Mesodermal cell (in vitro differentiated cells): ENCODE results near the gene INPP4B.

ENCODE experiments used
- H3K27ac ChIP-seq: 2 replicates; pipeline ENCODE4 v1.7.0; 2013; ENCODE audit warnings: mild to moderate bottlenecking, low read depth, low read length, moderate library complexity; ENCODE audit not compliant: severe bottlenecking
- H3K36me3 ChIP-seq: 2 replicates; pipeline ENCODE4 v1.7.1; 2013; ENCODE audit warnings: mild to moderate bottlenecking, low read length, moderate library complexity; ENCODE audit not compliant: control insufficient read depth, insufficient read depth
- H3K4me1 ChIP-seq: one replicate; pipeline ENCODE4 v1.7.1; 2013; ENCODE audit warnings: mild to moderate bottlenecking, low read length; ENCODE audit not compliant: insufficient read depth, control insufficient read depth, poor library complexity, severe bottlenecking
- H3K4me3 ChIP-seq: 2 replicates; pipeline ENCODE4 v1.7.0; 2013; ENCODE audit warnings: low read length, control low read depth, mild to moderate bottlenecking; ENCODE audit not compliant: insufficient read depth, poor library complexity, severe bottlenecking; ENCODE audit errors: extremely low read depth
- H3K9me3 ChIP-seq: 2 replicates; pipeline ENCODE4 v1.7.1; 2013; ENCODE audit warnings: mild to moderate bottlenecking, low read length, moderate library complexity; ENCODE audit not compliant: control insufficient read depth
- WGBS, 2 experiments: methylation state at CpG; one replicate each; pipeline ENCODE4 v1.1.5; 2013; ENCODE audit warnings: missing lambda C conversion rate in 2 of 2; ENCODE audit not compliant: insufficient coverage in 2 of 2; 5-methylcytosine and 5-hydroxymethylcytosine counted together

The INPP4B gene

DNA sequence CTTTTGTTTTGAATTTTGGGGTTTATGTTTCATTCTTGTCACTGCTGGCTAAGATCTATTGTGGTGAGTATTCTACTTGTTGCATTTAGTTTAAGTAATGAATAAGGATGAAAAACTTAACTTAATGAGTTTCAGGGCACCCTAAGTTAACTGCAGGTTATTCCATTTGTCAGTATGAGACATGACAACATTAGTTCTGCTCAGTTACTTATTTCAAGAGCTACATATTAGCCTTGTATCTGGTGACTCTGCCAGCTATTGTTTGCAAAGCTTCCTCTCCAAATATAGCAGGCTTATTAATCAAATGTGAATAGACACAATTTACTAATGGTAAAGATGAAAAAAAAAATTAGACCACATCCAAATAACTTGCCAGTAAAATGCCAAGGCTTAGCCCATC, 642.6 kb downstream of the INPP4B start:
- H3K4me3 ChIP-seq = no peak overlapping the region
- no peaks in the 10 kb centered on the region for H3K36me3 ChIP-seq
- no peaks in the 10 kb centered on the region for H3K9me3 ChIP-seq
- no peak overlapping the region for H3K27ac ChIP-seq
- H3K4me1 ChIP-seq = no peaks in the 10 kb centered on the region

DNA sequence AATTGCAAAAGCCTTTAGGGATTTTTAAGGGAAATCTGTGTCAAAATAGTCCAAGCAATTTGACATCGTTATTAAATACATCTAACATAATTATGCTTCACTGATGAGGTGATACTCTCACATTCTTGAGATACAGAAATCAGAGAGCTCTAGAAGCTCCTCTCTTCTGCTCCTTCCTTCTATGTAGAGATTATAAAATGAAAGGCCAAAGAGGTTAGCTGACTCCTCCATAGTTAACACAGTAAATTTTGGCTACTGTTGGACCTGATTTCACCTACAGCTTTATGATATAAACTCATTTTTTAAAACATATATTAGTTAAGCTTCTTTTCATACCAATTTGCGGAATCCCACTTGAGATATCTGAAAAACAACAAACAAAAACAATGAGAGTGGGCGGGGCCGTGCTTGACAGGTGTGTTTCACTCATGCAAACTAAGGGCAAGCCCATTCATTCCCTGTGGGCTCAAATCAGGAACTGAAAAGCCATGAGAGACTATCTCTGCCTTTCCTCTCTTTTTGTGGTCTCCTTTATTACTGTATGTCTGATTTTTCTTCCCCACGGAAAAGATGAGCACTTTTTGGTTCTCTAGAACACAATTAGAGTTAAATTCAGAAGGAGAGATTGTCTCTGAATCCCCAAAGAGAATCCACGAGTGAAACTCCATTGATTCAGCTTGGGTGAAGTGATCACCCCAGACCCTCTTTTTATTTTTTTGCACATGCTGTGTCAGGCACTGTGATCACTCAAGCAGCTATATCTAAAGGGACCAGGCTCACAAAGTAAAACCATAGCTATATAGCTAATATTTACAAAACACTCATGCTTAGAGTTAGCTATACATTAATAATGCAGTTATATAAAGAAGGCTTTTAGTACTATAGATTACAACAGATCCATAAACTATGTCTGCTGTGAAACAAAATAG, 643.4 kb downstream of the INPP4B start:
- H3K4me3 ChIP-seq = no peak overlapping the region
- WGBS, 2 experiments = 62 to 93% methylated on average over 2 to 5 of the region's 6 CpGs
- H3K9me3 ChIP-seq = no peaks in the 10 kb centered on the region
- H3K36me3 ChIP-seq = no peaks in the 10 kb centered on the region
- H3K27ac ChIP-seq = no peak overlapping the region
- H3K4me1 ChIP-seq = no peaks in the 10 kb centered on the region

DNA sequence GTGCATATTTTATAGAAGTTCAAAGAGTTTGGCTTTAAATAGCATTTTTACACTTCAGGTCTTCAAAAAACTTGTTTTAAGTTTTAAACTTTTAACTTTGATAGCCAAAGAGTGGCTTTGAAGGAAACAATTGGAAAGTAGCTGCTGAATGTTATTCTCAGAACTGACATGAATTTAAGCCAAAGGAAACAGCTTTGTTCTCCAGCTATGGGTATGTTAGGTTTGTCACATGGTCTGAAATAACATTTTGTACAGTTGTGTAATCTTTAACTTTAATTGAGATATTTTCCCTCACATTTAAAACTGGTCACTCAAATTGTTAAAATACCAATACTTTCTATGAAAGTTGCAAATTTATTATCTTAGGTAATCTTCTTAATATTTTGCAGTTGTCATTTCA, 645.1 kb downstream of the INPP4B start:
- no peaks in the 10 kb centered on the region for H3K4me1 ChIP-seq
- no peaks in the 10 kb centered on the region for H3K9me3 ChIP-seq
- H3K4me3 ChIP-seq = no peak overlapping the region
- no peaks in the 10 kb centered on the region for H3K36me3 ChIP-seq
- no peak overlapping the region for H3K27ac ChIP-seq

GRCh38 chr4:142194905-142195304, 651.2 kb downstream of the INPP4B start:
- H3K4me3 ChIP-seq = no peak overlapping the region
- 64% methylated on average over 2 of the region's 2 CpGs; no CpG with 5 or more reads in 1 of the 2 experiments for WGBS, 2 experiments
- H3K9me3 ChIP-seq = no peaks in the 10 kb centered on the region
- H3K36me3 ChIP-seq = no peaks in the 10 kb centered on the region
- no peak overlapping the region for H3K27ac ChIP-seq
- no peaks in the 10 kb centered on the region for H3K4me1 ChIP-seq

- Histone ChIP-seq H3K36me3 (no peaks in the 10 kb centered on the region), H3K4me1 (no peaks in the 10 kb centered on the region), H3K9me3 (no peaks in the 10 kb centered on the region), H3K27ac (no peak overlapping the region), H3K4me3 (no peak overlapping the region)
- no CpG with 5 or more reads among the region's 3 CpGs for WGBS, 2 experiments
Observed at GRCh38 chr4:142191901-142192300, 654.2 kb downstream of the INPP4B start.

- Histone ChIP-seq H3K27ac (no peak overlapping the region), H3K9me3 (no peaks in the 10 kb centered on the region), H3K4me1 (no peaks in the 10 kb centered on the region), H3K36me3 (no peaks in the 10 kb centered on the region), H3K4me3 (no peak overlapping the region)
- WGBS, 2 experiments = 100% methylated on average over 1 to 2 of the region's 3 CpGs
Observed at GRCh38 chr4:142181021-142181420, 665.1 kb downstream of the INPP4B start.

- Histone ChIP-seq H3K9me3 (no peaks in the 10 kb centered on the region), H3K27ac (no peak overlapping the region), H3K36me3 (no peaks in the 10 kb centered on the region), H3K4me3 (no peak overlapping the region), H3K4me1 (no peaks in the 10 kb centered on the region)
Observed at GRCh38 chr4:142169216-142169615, 676.9 kb downstream of the INPP4B start.

GRCh38 chr4:142168181-142168580, 677.9 kb downstream of the INPP4B start:
- H3K9me3 ChIP-seq = no peaks in the 10 kb centered on the region
- H3K4me1 ChIP-seq = no peaks in the 10 kb centered on the region
- H3K36me3 ChIP-seq = no peaks in the 10 kb centered on the region
- H3K27ac ChIP-seq = no peak overlapping the region
- no peak overlapping the region for H3K4me3 ChIP-seq
- WGBS, 2 experiments = 100% methylated on average over 1 of the region's 2 CpGs; no CpG with 5 or more reads in 1 of the 2 experiments

DNA sequence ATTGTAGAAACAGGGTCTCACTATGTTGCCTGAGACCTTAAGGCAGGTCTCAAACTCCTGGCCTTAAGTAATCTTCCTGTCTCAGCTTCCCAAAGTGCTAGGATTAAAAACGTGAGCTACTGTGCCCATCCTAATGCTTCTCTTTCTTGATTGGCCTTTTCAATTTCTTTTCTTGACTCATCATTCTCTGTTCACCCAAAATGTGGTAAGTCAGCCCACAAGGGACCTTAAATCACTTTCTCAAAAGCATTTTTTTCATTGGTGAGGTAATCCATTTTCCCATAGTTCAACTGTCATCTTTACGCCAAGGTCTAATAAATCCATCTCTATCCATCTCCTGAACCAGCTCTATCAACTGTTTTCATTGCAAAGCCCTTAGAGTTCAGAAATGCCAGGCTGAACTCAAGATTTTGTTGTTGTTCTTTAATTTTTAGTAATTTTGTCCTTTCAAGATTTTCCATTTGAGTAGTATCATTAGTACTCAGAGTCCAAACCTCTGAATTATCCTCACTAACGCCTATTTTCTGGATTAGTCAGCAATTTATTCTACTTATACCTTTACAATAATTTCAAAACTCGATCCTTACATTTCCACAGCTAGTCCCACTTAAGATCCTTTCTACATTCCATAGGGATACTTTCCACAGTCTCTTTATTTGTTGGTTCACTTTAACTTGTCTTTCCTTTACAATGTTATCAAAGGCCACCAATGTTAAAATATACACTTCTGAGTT, 681.2 kb downstream of the INPP4B start:
- Histone ChIP-seq H3K9me3 (no peaks in the 10 kb centered on the region), H3K4me1 (no peaks in the 10 kb centered on the region), H3K36me3 (no peaks in the 10 kb centered on the region), H3K4me3 (no peak overlapping the region), H3K27ac (no peak overlapping the region)
- 84 to 85% methylated on average over 3 of the region's 4 CpGs for WGBS, 2 experiments

GRCh38 chr4:142161086-142161485, 685.0 kb downstream of the INPP4B start:
- Histone ChIP-seq H3K4me3 (no peak overlapping the region), H3K9me3 (no peaks in the 10 kb centered on the region), H3K4me1 (no peaks in the 10 kb centered on the region), H3K27ac (no peak overlapping the region), H3K36me3 (no peaks in the 10 kb centered on the region)
- no CpG with 5 or more reads among the region's 3 CpGs for WGBS, 2 experiments

- Histone ChIP-seq H3K4me3 (no peak overlapping the region), H3K4me1 (no peaks in the 10 kb centered on the region), H3K36me3 (no peaks in the 10 kb centered on the region), H3K27ac (no peak overlapping the region), H3K9me3 (no peaks in the 10 kb centered on the region)
- 83% methylated on average over 1 of the region's 2 CpGs; no CpG with 5 or more reads in 1 of the 2 experiments for WGBS, 2 experiments
Observed at GRCh38 chr4:142160509-142160908, 685.6 kb downstream of the INPP4B start.
